HG02623 (cell line): ENCODE measurements around the gene RPS23.
"Not testable (repeated sequence)": the region's sequence is repeated elsewhere in the genome, so short reads cannot be mapped to it uniquely, and the experiment has no call there.

Experiments used
- ATAC-seq: cut with Tn5 transposase; IDR thresholded peaks from one replicate; pipeline ENCODE4 v1.9.1; 2021; ENCODE audit warnings: moderate library complexity; ENCODE audit not compliant: unreplicated experiment

RPS23 gene

DNA sequence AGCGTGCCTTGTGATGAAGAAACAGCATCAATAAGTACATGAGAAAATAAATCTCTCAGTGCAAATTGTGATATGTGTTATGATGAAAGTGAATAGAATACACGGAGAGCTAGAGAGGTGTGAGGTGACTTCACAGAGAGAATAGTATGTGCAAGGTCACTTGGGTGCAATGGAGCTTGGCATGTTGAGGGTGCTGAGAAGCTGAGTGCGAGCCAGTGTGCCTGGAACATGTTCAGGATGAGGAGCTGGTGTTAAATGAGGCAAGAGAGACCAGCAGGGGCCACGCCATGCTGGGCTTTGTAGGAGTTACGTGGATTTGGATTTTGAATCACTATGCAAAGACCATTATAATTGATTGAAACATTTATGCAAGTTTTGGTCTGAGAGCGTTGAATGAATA is 12.8 kb upstream of the RPS23 start:
- ATAC-seq = no peak

GRCh38 chr5:82290005-82290404 is 11.9 kb upstream of the RPS23 start:
- ATAC-seq = no peak

- ATAC-seq = no peak
Measured at GRCh38 chr5:82287625-82288024, 9.5 kb upstream of the RPS23 start.

DNA sequence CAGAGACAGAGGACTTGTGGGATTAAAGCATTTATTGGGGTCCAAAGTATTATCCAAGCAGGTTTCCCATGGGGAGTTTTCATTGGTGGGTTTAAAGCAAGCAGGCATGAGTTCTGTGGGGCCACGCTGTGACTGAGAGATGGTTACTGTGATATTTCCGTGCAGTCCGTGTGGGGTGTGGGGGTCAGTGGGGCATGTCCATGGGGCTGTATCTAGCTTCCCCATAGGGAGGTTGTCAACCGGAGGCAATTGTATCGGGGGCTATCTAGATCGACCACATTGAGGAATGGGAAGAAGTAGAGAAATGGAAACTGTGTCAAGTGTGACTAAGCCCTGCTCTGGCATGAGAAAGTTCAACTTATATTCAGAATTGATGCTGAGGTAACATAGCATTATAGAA is 7.1 kb upstream of the RPS23 start:
- ATAC-seq = no peak

DNA sequence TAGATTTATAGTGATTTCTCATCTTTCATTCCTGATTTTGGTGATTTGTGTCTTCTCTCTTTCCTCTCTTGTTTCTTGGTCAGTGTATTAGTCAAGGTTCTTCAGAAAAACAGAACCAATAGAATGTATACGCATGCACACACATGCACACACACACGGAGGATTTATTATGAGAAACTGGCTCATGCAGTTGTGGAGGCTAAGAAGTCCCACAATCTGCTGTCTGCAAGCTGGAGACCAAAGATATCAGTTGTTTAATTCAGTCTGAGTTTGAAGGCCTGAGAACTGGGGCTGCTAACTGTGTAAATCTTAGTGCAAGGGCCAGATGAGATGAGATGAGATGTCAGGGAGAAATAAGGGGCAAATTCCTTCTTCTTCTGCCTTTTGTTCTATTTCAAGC is 5.7 kb upstream of the RPS23 start:
- ATAC-seq = no peak

DNA sequence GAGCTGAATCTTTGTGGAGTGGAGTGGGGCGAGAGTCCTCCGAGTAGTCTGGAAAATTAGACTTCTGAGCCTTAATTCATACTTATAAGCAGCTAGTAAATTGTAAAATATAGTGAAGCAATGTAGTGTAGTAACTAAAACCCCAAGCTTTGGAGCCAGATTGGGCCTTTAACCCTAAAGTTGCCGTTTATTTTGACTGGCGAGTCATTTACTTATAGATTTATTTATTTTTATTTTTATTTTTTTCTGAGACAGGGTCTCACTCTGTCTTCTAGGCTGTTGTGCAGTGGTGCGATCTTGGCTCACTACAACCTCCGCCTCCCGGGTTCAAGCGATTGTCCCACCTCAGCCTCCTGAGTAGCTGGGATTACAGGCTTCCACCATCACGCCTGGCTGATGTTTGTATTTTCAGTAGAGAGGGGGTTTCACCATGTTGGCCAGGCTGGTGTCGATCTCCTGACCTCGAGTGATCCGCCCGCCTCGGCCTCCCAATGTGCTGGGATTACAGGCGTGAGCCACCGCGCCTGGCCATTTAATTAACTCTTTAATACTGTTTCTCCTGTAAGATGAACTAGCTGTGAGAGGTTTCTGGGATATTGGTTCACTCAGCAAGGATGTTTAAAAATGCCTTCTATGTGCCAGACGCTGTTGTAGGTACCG is 687 bp upstream of the RPS23 start:
- no peak for ATAC-seq

GRCh38 chr5:82277613-82277986 is 554 bp downstream of the RPS23 start:
- ATAC-seq = no peak

- no peak for ATAC-seq
Measured at GRCh38 chr5:82276800-82277612, 1.1 kb downstream of the RPS23 start.

- no peak for ATAC-seq
Measured at GRCh38 chr5:82275216-82275664, 2.9 kb downstream of the RPS23 start.

DNA sequence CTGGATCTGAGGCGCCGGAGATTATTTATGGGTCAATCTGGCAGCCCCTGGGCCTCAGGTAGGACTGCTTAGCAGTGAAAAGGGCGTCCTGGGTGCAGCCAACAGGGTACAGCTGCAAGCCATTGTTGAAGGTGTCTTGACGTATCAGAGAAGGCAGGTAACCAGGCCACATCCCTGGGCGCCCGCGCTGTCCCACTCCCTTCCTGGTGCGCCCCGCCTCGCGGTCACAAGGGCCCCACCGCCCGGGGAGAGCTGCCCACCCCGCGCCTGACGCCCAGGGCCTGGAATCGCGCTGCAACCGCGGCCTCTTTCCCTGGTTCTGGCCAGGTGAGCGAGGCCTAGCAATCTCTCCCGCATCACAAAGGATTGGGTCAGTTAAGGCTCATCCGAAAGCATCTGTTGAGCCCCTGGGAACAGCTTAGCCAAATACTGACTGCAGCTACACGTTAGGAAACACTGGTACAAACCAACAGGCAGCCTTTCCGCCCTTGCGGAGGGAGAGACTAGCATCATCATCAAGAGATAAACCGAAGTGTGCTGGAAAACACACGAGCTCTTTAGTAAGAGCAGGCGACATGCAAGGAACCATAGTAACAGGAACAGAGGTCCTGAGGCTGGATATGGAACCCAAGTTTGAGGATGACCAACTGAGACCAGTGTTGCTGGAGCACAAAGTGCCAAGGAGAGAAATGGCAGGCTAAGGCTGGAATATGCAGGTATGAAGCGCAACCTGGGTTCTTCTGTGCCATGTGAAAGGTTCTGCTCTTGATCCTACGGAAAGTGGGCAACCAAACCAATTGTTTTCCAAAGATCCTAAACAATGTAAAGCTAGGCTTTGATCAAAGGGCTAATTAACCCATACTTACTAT is 3.6 kb downstream of the RPS23 start:
- ATAC-seq = no peak

- not testable (repeated sequence) for ATAC-seq
Measured at GRCh38 chr5:82273426-82273825, 4.7 kb downstream of the RPS23 start.

DNA sequence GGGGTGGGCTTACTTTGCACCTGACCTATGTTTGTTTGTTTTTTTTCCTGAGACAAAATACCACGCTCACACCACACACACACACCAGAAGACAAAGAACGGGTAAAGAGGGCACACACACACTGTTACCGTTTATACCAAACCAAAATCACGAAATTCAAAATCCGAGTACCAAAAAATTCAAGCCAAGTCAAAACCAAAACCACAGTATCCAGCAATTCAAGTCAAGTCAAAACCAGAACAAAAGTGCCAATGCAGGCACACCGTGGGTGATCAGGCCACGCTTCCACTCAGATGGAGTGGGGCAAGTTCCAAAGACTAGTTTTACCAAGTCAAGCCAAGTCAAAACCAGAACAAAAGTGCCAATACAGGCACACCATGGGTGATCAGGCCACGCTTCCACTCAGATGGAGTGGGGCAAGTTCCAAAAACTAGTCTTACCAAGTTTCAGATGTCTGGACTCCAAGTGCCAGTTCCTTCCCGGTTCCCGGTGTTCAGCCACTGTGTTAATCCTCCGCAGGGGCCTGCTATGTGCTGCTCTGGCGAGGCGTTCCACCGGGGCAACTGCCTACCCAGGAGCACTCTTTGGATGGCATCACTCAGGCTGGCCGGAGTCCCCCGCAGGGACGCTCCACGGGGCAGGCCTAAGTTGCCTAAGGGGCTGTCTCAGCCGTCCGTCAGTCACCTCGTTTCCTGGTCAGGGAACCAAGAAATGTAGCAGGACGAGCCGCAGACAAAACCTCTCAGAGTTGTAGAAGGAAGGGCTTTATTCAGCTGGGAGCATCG is 5.4 kb downstream of the RPS23 start:
- ATAC-seq = not testable (repeated sequence)

DNA sequence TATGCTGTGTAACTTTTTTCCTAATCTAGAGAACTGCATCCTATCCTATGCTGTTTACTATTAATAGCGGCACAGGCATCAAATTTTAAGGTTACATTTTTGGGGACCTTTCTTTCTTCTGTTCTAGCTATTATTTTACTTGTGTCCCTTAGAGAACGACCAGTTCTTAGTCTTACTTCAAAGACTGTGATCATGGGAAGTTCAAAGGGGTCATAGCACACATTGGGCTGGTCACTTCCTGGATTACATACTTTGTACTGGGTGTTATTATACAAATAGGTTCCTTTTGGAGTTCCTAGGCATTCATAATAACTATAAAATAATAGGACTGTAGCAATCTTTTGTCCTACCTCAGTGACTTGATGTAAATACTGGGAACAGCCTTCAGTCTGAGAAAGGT is 8.8 kb downstream of the RPS23 start:
- not testable (repeated sequence) for ATAC-seq

- not testable (repeated sequence) for ATAC-seq
Measured at GRCh38 chr5:82267297-82267933, 10.7 kb downstream of the RPS23 start.

DNA sequence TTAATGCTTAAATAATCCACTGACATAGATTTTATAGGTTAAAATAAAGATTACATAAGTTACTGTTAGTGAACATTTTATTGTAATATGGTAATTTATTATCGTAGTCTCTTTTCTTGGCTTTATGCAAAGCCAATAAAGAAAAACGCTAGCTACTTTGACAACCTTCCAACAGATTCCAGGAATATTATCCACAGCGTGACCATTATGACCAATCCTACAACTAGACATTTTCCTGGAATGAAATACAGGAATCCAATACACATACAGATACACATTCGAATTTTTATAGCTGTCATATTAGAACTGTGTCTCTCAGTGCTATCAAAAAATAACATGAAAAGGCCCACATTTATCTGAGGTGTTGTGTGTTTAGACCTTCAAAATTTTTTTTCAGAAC is 13.1 kb downstream of the RPS23 start:
- no peak for ATAC-seq

GRCh38 chr5:82259172-82259800 is 18.9 kb downstream of the RPS23 start:
- no peak for ATAC-seq

DNA sequence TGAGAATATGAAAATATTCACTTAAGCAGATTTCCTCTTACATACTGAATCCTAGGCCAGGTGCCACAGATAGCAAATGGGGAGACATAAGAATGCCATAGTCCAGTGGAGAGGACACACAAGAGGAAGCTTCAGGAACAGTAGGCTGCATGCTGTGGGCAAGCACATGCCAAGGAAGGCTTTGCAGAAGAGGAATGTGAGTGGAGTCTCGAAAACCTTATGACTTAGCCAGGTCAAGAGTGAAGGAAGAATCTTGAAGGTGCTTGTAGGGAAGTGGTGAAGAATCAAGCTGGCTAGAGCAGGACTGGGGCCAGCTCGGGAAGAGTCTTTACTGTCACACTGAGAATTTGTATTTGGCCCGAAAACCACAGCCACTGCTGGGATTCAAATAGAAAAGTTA is 20.4 kb downstream of the RPS23 start:
- no peak for ATAC-seq

GRCh38 chr5:82257247-82257646 is 20.9 kb downstream of the RPS23 start:
- no peak for ATAC-seq

- ATAC-seq = no peak
Measured at GRCh38 chr5:82255844-82256243, 22.3 kb downstream of the RPS23 start.

DNA sequence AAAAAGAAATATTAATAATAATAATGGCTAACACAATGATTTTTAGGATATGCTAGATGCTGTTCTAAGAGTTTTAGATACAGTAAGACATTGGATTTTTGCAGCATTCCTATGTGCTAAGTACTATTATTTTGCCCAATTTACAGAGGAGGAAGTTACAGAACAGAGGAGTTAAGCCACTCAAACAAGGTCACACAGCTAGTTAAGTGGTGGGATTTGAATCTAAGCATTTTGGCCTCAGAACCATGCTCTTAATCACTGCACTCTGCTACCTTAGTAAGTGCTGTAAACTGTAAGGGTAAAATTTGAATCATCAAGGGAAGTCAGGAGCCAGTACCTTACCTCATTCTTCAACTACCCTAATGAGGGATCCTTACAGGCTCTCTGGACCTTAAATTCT is 25.4 kb downstream of the RPS23 start:
- ATAC-seq = no peak
